HL-60 (cell line): ENCODE data around the gene PHC2.

Source experiments
- CTCF ChIP-seq: IDR thresholded peaks from one replicate; pipeline ENCODE4 v1.5.1; 2011; ENCODE audit warnings: low read length, control low read depth, inconsistent platforms; ENCODE audit not compliant: insufficient read depth
- GABPA ChIP-seq: IDR thresholded peaks from 2 replicates; pipeline ENCODE4 v1.6.1; 2012; ENCODE audit warnings: low read depth
- REST ChIP-seq: IDR thresholded peaks from 2 replicates; pipeline ENCODE4 v1.6.1; 2012; ENCODE audit warnings: low read depth; ENCODE audit not compliant: insufficient replicate concordance
- SPI1 ChIP-seq: IDR thresholded peaks from 2 replicates; pipeline ENCODE4 v1.6.1; 2012; ENCODE audit warnings: low read depth, mild to moderate bottlenecking, borderline replicate concordance

DNA sequence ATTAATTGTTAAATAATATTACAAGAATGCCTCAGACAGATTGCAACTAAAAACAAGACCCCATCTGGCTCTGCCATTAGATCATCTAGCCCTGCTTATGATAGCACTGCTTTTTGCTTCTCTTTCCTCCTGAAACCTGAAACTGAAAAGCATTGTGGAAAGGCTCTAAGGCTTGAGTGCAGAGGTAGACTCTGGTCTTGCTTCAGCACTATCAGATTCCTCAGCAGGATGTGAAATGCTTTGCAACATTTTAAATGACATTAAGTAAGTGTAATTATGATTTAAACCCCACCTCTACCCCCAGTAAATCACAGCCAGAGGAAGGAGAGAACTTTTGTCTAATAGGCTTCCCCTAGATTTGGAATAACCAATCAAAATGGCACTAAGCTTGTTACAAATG lies 32.9 kb downstream of the PHC2 start:
- no peak for TF ChIP-seq GABPA
- TF ChIP-seq REST = no peak
- no peak for TF ChIP-seq CTCF
- TF ChIP-seq SPI1 = no peak
